H9 (cell line): ENCODE results near the gene RAPGEF6. TPM values are rescaled to one million over a fixed set of nuclear protein-coding genes. Genes with fewer than 3 reads are reported as not detected.

Experiments
- DNase-seq: peaks from one replicate; pipeline ENCODE4 v3.0.0-alpha.2; 2017
- H2AFZ ChIP-seq: one replicate; pipeline ENCODE4 v1.6.1; 2013; ENCODE audit warnings: mild to moderate bottlenecking, low read length, control low read depth, moderate library complexity
- H2AK5ac ChIP-seq: 2 replicates; pipeline ENCODE4 v1.6.1; 2013; ENCODE audit warnings: low read length, control low read depth, mixed read lengths; ENCODE audit not compliant: insufficient read length
- H2BK120ac ChIP-seq: one replicate; pipeline ENCODE4 v1.6.1; 2013; ENCODE audit warnings: low read depth, mild to moderate bottlenecking, low read length, control low read depth, inconsistent platforms; ENCODE audit not compliant: poor library complexity, severe bottlenecking
- H2BK12ac ChIP-seq: 2 replicates; pipeline ENCODE4 v1.6.1; 2013; ENCODE audit warnings: low read length, control low read depth, mixed read lengths, low read depth; ENCODE audit not compliant: insufficient read length
- H2BK15ac ChIP-seq: 2 replicates; pipeline ENCODE4 v1.6.1; 2013; ENCODE audit warnings: low read depth, low read length, control low read depth
- H2BK20ac ChIP-seq: one replicate; pipeline ENCODE4 v1.6.1; 2013; ENCODE audit warnings: low read depth, mild to moderate bottlenecking, low read length, control low read depth, inconsistent platforms; ENCODE audit not compliant: poor library complexity, severe bottlenecking
- H2BK5ac ChIP-seq: 2 replicates; pipeline ENCODE4 v1.6.1; 2013; ENCODE audit warnings: low read length, control low read depth, mixed read lengths; ENCODE audit not compliant: insufficient read length
- H3K14ac ChIP-seq: 2 replicates; pipeline ENCODE4 v1.6.1; 2013; ENCODE audit warnings: low read length, control low read depth; ENCODE audit not compliant: insufficient read depth
- H3K18ac ChIP-seq: 2 replicates; pipeline ENCODE4 v1.6.1; 2013; ENCODE audit warnings: low read depth, mild to moderate bottlenecking, mixed read lengths, low read length, control low read depth; ENCODE audit not compliant: insufficient read length
- H3K23ac ChIP-seq: 2 replicates; pipeline ENCODE4 v1.6.1; 2013; ENCODE audit warnings: low read length, control low read depth, mixed read lengths, low read depth; ENCODE audit not compliant: insufficient read length
- H3K23me2 ChIP-seq: 2 replicates; pipeline ENCODE4 v1.6.1; 2013; ENCODE audit warnings: low read depth, mild to moderate bottlenecking, mixed read lengths, low read length, control low read depth; ENCODE audit not compliant: insufficient read length, poor library complexity, severe bottlenecking
- H3K27ac ChIP-seq: 2 replicates; pipeline ENCODE4 v1.5.1; 2013; ENCODE audit warnings: low read length, control low read depth, mixed read lengths, low read depth; ENCODE audit not compliant: insufficient read length
- H3K27me3 ChIP-seq: 2 replicates; pipeline ENCODE4 v1.6.1; 2013; ENCODE audit warnings: low read length, control low read depth, inconsistent platforms; ENCODE audit not compliant: insufficient read depth
- H3K4ac ChIP-seq: 2 replicates; pipeline ENCODE4 v1.6.1; 2013; ENCODE audit warnings: low read depth, mild to moderate bottlenecking, control low read depth, inconsistent platforms, low read length, moderate library complexity
- H3K4me1 ChIP-seq: 2 replicates; pipeline ENCODE4 v1.6.1; 2013; ENCODE audit warnings: low read length, control low read depth, inconsistent platforms; ENCODE audit not compliant: insufficient read depth
- H3K4me2 ChIP-seq: 2 replicates; pipeline ENCODE4 v1.6.1; 2013; ENCODE audit warnings: low read length, control low read depth, mixed read lengths; ENCODE audit not compliant: insufficient read length, insufficient read depth
- H3K56ac ChIP-seq: 2 replicates; pipeline ENCODE4 v1.6.1; 2013; ENCODE audit warnings: low read depth, mild to moderate bottlenecking, mixed read lengths, low read length, control low read depth; ENCODE audit not compliant: insufficient read length
- H3K79me1 ChIP-seq: 2 replicates; pipeline ENCODE4 v1.6.1; 2013; ENCODE audit warnings: low read depth, mild to moderate bottlenecking, moderate library complexity, low read length, control low read depth, inconsistent platforms; ENCODE audit not compliant: insufficient read depth, poor library complexity, severe bottlenecking
- H3K79me2 ChIP-seq: 2 replicates; pipeline ENCODE4 v1.6.1; 2013; ENCODE audit warnings: low read length, control low read depth, inconsistent platforms; ENCODE audit not compliant: insufficient read depth
- H3K9ac ChIP-seq: 2 replicates; pipeline ENCODE4 v1.6.1; 2013; ENCODE audit warnings: low read length, control low read depth, mixed read lengths; ENCODE audit not compliant: insufficient read length; ENCODE audit errors: extremely low read depth
- H3K9me3 ChIP-seq: one replicate; pipeline ENCODE4 v1.6.1; 2013; ENCODE audit warnings: low read depth, low read length, inconsistent platforms; ENCODE audit not compliant: control insufficient read depth
- H3T11ph ChIP-seq: one replicate; pipeline ENCODE4 v1.6.1; 2013; ENCODE audit warnings: mild to moderate bottlenecking, low read length, control low read depth, inconsistent platforms
- H4K20me1 ChIP-seq: one replicate; pipeline ENCODE4 v1.6.1; 2013; ENCODE audit not compliant: control insufficient read depth, insufficient read length, insufficient read depth
- H4K5ac ChIP-seq: 2 replicates; pipeline ENCODE4 v1.6.1; 2013; ENCODE audit warnings: low read depth, mild to moderate bottlenecking, mixed read lengths, low read length, control low read depth; ENCODE audit not compliant: insufficient read length
- H4K8ac ChIP-seq: replicated peaks from 2 replicates; pipeline ENCODE4 v1.6.1; 2013; ENCODE audit warnings: low read length, control low read depth, mixed read lengths, low read depth; ENCODE audit not compliant: insufficient read length
- H4K91ac ChIP-seq: 2 replicates; pipeline ENCODE4 v1.6.1; 2013; ENCODE audit warnings: low read depth, mild to moderate bottlenecking, moderate library complexity, mixed read lengths, low read length, control low read depth; ENCODE audit not compliant: insufficient read length
- H3K27ac Mint-ChIP-seq, 3 experiments: 2 replicates in 2 of 3; 3 replicates in 1 of 3; pipeline ENCODE4 v1.8.0; 2020 to 2021; ENCODE audit warnings: mixed read lengths in 3 of 3, mild to moderate bottlenecking in 1 of 3, moderate library complexity in 1 of 3
- H3K27me3 Mint-ChIP-seq: 2 replicates; pipeline ENCODE4 v1.8.0; 2021; ENCODE audit warnings: low read depth, mild to moderate bottlenecking, moderate library complexity, mixed read lengths
- H3K36me3 Mint-ChIP-seq, 3 experiments: 2 replicates in 2 of 3; 3 replicates in 1 of 3; pipeline ENCODE4 v1.8.0; 2020 to 2021; ENCODE audit warnings: low read depth in 3 of 3, mixed read lengths in 3 of 3; ENCODE audit not compliant: insufficient read depth in 1 of 3
- H3K4me1 Mint-ChIP-seq, 2 experiments: 2 replicates each; pipeline ENCODE4 v1.8.0; 2020; ENCODE audit warnings: mixed read lengths in 2 of 2
- H3K4me3 Mint-ChIP-seq, 2 experiments: 2 replicates in 1 of 2; 3 replicates in 1 of 2; pipeline ENCODE4 v1.8.0; 2020 to 2021; ENCODE audit warnings: mild to moderate bottlenecking in 2 of 2, mixed read lengths in 2 of 2, moderate library complexity in 1 of 2
- H3K9me3 Mint-ChIP-seq, 2 experiments: 2 replicates in 1 of 2; 3 replicates in 1 of 2; pipeline ENCODE4 v1.8.0; 2020; ENCODE audit warnings: mild to moderate bottlenecking in 2 of 2, mixed read lengths in 2 of 2, moderate library complexity in 1 of 2
- WGBS: extraction: QIAGEN DNeasy Blood & Tissue Kit; methylation state at CpG from one replicate; pipeline ENCODE4 v1.1.7; 2013; ENCODE audit warnings: missing lambda C conversion rate, low lambda C conversion rate, mixed read lengths; ENCODE audit not compliant: insufficient read length; ENCODE audit errors: extremely low coverage; 5-methylcytosine and 5-hydroxymethylcytosine counted together
- total RNA-seq: library from RNA; stranded (reverse); gene quantifications from 2 replicates; pipeline ENCODE4 v1.2.1, GENCODE V29; 2021
- TF ChIP-seq, protein P1 (sequence below): fragments of 200-600 bp; sonication (generic); conservative IDR thresholded peaks from 3 replicates; pipeline ENCODE4 v1.8.0; 2021; ENCODE audit warnings: antibody characterized with exemption, mild to moderate bottlenecking

The RAPGEF6 gene
- total RNA-seq, 1 experiment from 2014 or later = 19.7 TPM

DNA sequence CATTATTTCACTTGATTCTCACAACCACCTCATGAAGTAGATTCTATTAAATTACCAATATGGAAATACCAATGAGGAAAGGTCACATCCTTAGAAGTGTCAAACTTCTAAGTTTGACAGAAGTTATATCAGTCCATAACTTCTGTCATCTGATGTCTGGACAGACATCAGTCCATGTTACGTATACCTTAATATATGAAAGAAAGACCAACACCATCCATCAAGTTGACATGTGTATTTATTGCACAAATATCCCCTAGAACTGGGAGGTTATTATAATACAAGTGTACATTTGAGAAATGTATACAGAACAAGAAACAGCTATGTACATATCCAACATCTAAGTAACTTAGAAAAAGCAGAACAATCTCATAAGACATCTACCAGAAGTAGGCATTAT lies 6.5 kb upstream of the RAPGEF6 start:
- Histone ChIP-seq H3K27me3 (no peaks in the 10 kb centered on the region), H3K27ac (no peak overlapping the region), H3K56ac (no peak overlapping the region), H3K18ac (no peak overlapping the region), H3K23me2 (no peaks in the 10 kb centered on the region), H3K9me3 (no peaks in the 10 kb centered on the region), H3K79me2 (no peaks in the 10 kb centered on the region), H2BK15ac (no peak overlapping the region), H2AFZ (no peak overlapping the region), H3K4me2 (no peak overlapping the region), H4K20me1 (no peaks in the 10 kb centered on the region), H2BK120ac (no peak overlapping the region), H3K79me1 (no peaks in the 10 kb centered on the region), H3T11ph (no peak overlapping the region), H2BK12ac (no peak overlapping the region), H3K23ac (no peak overlapping the region), H3K4ac (no peak overlapping the region), H2AK5ac (no peak overlapping the region), H3K4me1 (no peaks in the 10 kb centered on the region), H2BK5ac (no peak overlapping the region), H4K5ac (no peak overlapping the region), H3K9ac (no peak overlapping the region), H4K8ac (no peak overlapping the region), H2BK20ac (no peak overlapping the region), H3K14ac (no peak overlapping the region), H4K91ac (no peak overlapping the region)
- Mint-ChIP-seq H3K4me1 (peaks cover 6 to 7% of the 10 kb centered on the region in 2 experiments), H3K9me3 (no peaks in the 10 kb centered on the region), H3K27me3 (no peaks in the 10 kb centered on the region), H3K4me3 (no peak overlapping the region), H3K27ac (no peak overlapping the region), H3K36me3 (no peaks in the 10 kb centered on the region; a peak in 2 of 7 replicates)
- no CpG with 5 or more reads among the region's 1 CpG for WGBS
- TF ChIP-seq, protein P1, sequence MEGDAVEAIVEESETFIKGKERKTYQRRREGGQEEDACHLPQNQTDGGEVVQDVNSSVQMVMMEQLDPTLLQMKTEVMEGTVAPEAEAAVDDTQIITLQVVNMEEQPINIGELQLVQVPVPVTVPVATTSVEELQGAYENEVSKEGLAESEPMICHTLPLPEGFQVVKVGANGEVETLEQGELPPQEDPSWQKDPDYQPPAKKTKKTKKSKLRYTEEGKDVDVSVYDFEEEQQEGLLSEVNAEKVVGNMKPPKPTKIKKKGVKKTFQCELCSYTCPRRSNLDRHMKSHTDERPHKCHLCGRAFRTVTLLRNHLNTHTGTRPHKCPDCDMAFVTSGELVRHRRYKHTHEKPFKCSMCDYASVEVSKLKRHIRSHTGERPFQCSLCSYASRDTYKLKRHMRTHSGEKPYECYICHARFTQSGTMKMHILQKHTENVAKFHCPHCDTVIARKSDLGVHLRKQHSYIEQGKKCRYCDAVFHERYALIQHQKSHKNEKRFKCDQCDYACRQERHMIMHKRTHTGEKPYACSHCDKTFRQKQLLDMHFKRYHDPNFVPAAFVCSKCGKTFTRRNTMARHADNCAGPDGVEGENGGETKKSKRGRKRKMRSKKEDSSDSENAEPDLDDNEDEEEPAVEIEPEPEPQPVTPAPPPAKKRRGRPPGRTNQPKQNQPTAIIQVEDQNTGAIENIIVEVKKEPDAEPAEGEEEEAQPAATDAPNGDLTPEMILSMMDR = no peak
- no peak for DNase-seq
